Karpas-422 (cell line): ENCODE results near the gene CFAP97D2. TPM values are rescaled to one million over a fixed set of nuclear protein-coding genes. Genes with fewer than 3 reads are reported as not detected.
"Not testable (repeated sequence)": the region's sequence is repeated elsewhere in the genome, so short reads cannot be mapped to it uniquely, and the experiment has no call there.

ENCODE experiments used
- DNase-seq: peaks from one replicate; pipeline ENCODE4 v3.0.0-alpha.2; 2015
- H2AFZ ChIP-seq: fragments of 200-600 bp; sonication (generic); 2 replicates; pipeline ENCODE4 v1.6.1; 2014; ENCODE audit warnings: antibody characterized with exemption, low read length, mixed read lengths
- H3K27ac ChIP-seq: fragments of 200-600 bp; sonication (generic); 2 replicates; pipeline ENCODE4 v1.5.1; 2014; ENCODE audit warnings: mild to moderate bottlenecking, low read length, moderate library complexity
- H3K27me3 ChIP-seq: fragments of 200-600 bp; sonication (generic); 2 replicates; pipeline ENCODE4 v1.6.1; 2014; ENCODE audit warnings: low read length, mixed read lengths
- H3K36me3 ChIP-seq: fragments of 200-600 bp; sonication (generic); 2 replicates; pipeline ENCODE4 v1.6.1; 2014; ENCODE audit warnings: low read length, mixed read lengths; ENCODE audit not compliant: insufficient read depth
- H3K4me1 ChIP-seq: fragments of 200-600 bp; sonication (generic); 2 replicates; pipeline ENCODE4 v1.6.1; 2014; ENCODE audit warnings: mild to moderate bottlenecking, low read length, mixed read lengths
- H3K4me2 ChIP-seq: fragments of 200-600 bp; sonication (generic); 2 replicates; pipeline ENCODE4 v1.6.1; 2014; ENCODE audit warnings: low read length, low read depth, mild to moderate bottlenecking; ENCODE audit not compliant: poor library complexity, severe bottlenecking
- H3K4me3 ChIP-seq: fragments of 200-600 bp; sonication (generic); 2 replicates; pipeline ENCODE4 v1.5.1; 2014; ENCODE audit warnings: mild to moderate bottlenecking, antibody characterized with exemption, low read length, mixed read lengths
- H3K79me2 ChIP-seq: fragments of 200-600 bp; sonication (generic); 2 replicates; pipeline ENCODE4 v1.6.1; 2014; ENCODE audit warnings: mild to moderate bottlenecking, low read length, mixed read lengths
- H3K9ac ChIP-seq: fragments of 200-600 bp; sonication (generic); 2 replicates; pipeline ENCODE4 v1.6.0; 2014; ENCODE audit warnings: low read length
- H3K9me2 ChIP-seq: fragments of 200-600 bp; sonication (generic), shearing (Covaris generic); replicated peaks from 2 replicates; pipeline ENCODE4 v1.6.0; 2014; ENCODE audit warnings: mild to moderate bottlenecking, low read length, moderate library complexity; ENCODE audit not compliant: insufficient read depth
- H3K9me3 ChIP-seq: fragments of 300-700, 200-600 bp; sonication (generic); 2 replicates; pipeline ENCODE4 v1.6.1; 2014; ENCODE audit warnings: low read length, mixed read lengths
- H4K20me1 ChIP-seq: fragments of 200-600 bp; sonication (generic); 2 replicates; pipeline ENCODE4 v1.6.1; 2014; ENCODE audit warnings: mild to moderate bottlenecking, antibody characterized with exemption, low read length, low read depth; ENCODE audit not compliant: insufficient read depth
- total RNA-seq: library from RNA; depleted of rRNA; stranded (reverse); fragments of >200 nt; shearing (Covaris generic); gene quantifications from 2 replicates; pipeline ENCODE4 v1.2.3, GENCODE V29; 2014; ENCODE audit warnings: low replicate concordance

CFAP97D2 gene
- total RNA-seq, 1 experiment from 2014 or later = not detected

- Histone ChIP-seq H3K9me2 (no peaks in the 10 kb centered on the region), H3K27ac (no peak overlapping the region), H3K4me3 (no peak overlapping the region), H3K9ac (no peak overlapping the region), H3K79me2 (no peaks in the 10 kb centered on the region), H3K4me2 (no peak overlapping the region), H3K36me3 (no peaks in the 10 kb centered on the region), H4K20me1 (no peaks in the 10 kb centered on the region), H3K27me3 (peaks cover 2% of the 10 kb centered on the region; the same call in 1 of the 2 replicates), H3K4me1 (no peaks in the 10 kb centered on the region), H3K9me3 (no peaks in the 10 kb centered on the region), H2AFZ (no peak overlapping the region)
- DNase-seq = no peak
These were observed 15.8 kb downstream of the CFAP97D2 start for GRCh38 chr13:114194853-114195252.

DNA sequence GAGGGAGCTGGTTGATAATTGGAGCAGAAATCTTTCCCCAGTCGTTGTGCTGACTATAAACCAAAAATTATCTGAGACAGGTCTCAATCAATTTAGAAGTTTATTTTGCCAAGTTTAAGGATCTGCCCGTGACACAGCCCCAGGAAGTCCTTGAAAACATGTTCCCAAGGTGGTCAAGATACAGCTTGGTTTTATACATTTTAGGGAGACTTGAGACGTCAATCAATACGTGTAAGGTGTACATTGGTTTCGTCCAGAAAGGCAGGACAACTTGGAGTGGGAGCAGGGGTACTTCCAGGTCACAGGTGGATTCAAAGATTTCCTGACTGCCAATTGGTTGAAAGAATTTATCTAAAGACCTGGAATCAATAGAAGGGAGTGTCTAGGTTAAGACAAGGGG lies 17.6 kb downstream of the CFAP97D2 start:
- no peaks in the 10 kb centered on the region for H3K9me3 ChIP-seq
- H2AFZ ChIP-seq = no peak overlapping the region
- no peaks in the 10 kb centered on the region for H3K9me2 ChIP-seq
- no peak overlapping the region for H3K4me3 ChIP-seq
- no peaks in the 10 kb centered on the region for H3K79me2 ChIP-seq
- H4K20me1 ChIP-seq = no peaks in the 10 kb centered on the region
- H3K27me3 ChIP-seq = no peaks in the 10 kb centered on the region
- no peak for DNase-seq
- H3K36me3 ChIP-seq = no peaks in the 10 kb centered on the region
- no peak overlapping the region for H3K4me2 ChIP-seq
- no peaks in the 10 kb centered on the region for H3K4me1 ChIP-seq
- no peak overlapping the region for H3K9ac ChIP-seq
- no peak overlapping the region for H3K27ac ChIP-seq

- Histone ChIP-seq H3K27ac (no peak overlapping the region), H3K27me3 (no peaks in the 10 kb centered on the region), H4K20me1 (no peaks in the 10 kb centered on the region), H3K4me3 (no peak overlapping the region), H3K79me2 (no peaks in the 10 kb centered on the region), H2AFZ (no peak overlapping the region), H3K9me3 (no peaks in the 10 kb centered on the region), H3K4me1 (no peaks in the 10 kb centered on the region), H3K4me2 (no peak overlapping the region), H3K9ac (no peak overlapping the region), H3K36me3 (no peaks in the 10 kb centered on the region), H3K9me2 (no peaks in the 10 kb centered on the region)
- DNase-seq = no peak
These were observed 19.5 kb downstream of the CFAP97D2 start for GRCh38 chr13:114198556-114198955.

DNA sequence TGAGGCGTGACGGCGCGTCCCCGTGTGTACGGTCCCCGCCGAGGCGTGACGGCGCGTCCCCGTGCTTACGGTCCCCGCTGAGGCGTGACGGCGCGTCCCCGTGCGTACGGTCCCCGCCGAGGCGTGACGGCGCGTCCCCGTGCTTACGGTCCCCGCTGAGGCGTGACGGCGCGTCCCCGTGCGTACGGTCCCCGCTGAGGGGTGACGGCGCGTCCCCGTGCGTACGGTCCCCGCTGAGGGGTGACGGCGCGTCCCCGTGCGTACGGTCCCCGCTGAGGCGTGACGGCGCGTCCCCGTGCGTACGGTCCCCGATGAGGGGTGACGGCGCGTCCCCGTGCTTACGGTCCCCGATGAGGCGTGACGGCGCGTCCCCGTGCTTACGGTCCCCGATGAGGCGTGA lies 20.5 kb downstream of the CFAP97D2 start:
- not testable (repeated sequence) for H2AFZ ChIP-seq, H3K27me3 ChIP-seq, H3K4me1 ChIP-seq, H3K4me2 ChIP-seq, H3K79me2 ChIP-seq, H3K27ac ChIP-seq, H4K20me1 ChIP-seq, H3K4me3 ChIP-seq, H3K9me2 ChIP-seq, H3K9ac ChIP-seq, H3K36me3 ChIP-seq, DNase-seq, H3K9me3 ChIP-seq

GRCh38 chr13:114199954-114200353 lies 20.9 kb downstream of the CFAP97D2 start:
- Histone ChIP-seq H3K9me3 (no peaks in the 10 kb centered on the region), H3K4me1 (0 out of 2 replicates have a peak, but pooled peaks cover 2% of the 10 kb centered on the region)
- DNase-seq = no peak

DNA sequence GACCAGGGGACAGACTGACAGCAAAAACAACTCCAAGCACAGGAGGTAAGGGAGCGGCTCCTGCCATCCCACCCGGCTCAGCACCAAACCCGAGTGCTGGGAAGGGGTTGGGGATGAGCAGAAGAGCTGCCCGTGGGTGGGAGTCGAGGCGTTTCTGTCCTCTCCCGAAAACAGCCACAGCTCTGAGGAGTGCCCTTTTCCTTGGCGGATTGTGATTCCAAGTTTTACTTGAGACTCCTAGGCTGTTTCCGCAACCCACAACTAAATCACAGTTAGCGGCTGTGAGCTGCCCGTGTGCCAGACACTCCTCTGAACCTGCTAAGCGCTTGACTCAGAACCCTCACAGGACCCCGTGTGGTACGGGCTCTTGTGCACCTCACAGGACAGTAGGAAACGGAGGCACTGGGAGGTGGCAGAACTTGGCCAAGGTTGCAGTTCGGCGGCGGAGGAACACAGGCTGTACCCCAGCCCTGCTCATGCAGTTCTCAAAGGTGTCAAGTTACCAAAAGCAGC lies 21.4 kb downstream of the CFAP97D2 start:
- Histone ChIP-seq H2AFZ (no peak overlapping the region), H3K27me3 (no peaks in the 10 kb centered on the region), H4K20me1 (no peaks in the 10 kb centered on the region), H3K27ac (no peak overlapping the region), H3K36me3 (no peaks in the 10 kb centered on the region), H3K9ac (no peak overlapping the region), H3K4me1 (0 out of 2 replicates have a peak, but pooled peaks cover 3% of the 10 kb centered on the region), H3K79me2 (no peaks in the 10 kb centered on the region), H3K4me2 (no peak overlapping the region), H3K4me3 (no peak overlapping the region), H3K9me2 (no peaks in the 10 kb centered on the region), H3K9me3 (no peaks in the 10 kb centered on the region)
- DNase-seq = no peak

More at GRCh38 chr13:114199954-114200353, 20.9 kb downstream of the CFAP97D2 start:
- no peak overlapping the region for H3K27ac ChIP-seq
- H3K9me2 ChIP-seq = no peaks in the 10 kb centered on the region
- H3K4me3 ChIP-seq = no peak overlapping the region
- no peaks in the 10 kb centered on the region for H3K27me3 ChIP-seq
- H3K36me3 ChIP-seq = no peaks in the 10 kb centered on the region
- no peak overlapping the region for H3K4me2 ChIP-seq
- H4K20me1 ChIP-seq = no peaks in the 10 kb centered on the region
- no peaks in the 10 kb centered on the region for H3K79me2 ChIP-seq
- no peak overlapping the region for H3K9ac ChIP-seq
- no peak overlapping the region for H2AFZ ChIP-seq

DNA sequence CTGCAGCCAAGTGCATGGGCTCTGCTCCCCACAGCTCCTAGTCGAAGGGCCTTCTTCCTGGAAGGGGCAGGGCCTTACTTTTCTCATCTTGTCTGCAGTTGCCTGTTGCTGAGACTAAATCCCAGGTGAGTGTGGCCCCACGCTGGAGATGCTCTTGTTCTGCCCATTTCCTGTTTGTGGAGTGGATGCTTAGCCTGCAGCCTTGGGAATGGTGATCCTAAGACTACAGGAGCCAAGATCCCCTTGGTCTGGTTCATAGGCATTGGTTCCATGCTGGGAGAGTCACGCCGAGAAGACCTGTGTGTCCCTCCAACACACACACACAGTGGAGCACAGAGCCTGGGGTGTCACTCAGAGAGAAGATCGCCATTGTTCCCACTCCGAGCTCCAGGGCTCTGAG lies 23.5 kb downstream of the CFAP97D2 start:
- no peak overlapping the region for H3K9ac ChIP-seq
- no peaks in the 10 kb centered on the region for H4K20me1 ChIP-seq
- 0 out of 2 replicates have a peak, but pooled peaks cover 3% of the 10 kb centered on the region for H3K4me1 ChIP-seq
- no peak overlapping the region for H2AFZ ChIP-seq
- no peak for DNase-seq
- no peak overlapping the region for H3K4me3 ChIP-seq
- H3K9me3 ChIP-seq = no peaks in the 10 kb centered on the region
- no peak overlapping the region for H3K4me2 ChIP-seq
- H3K79me2 ChIP-seq = no peaks in the 10 kb centered on the region
- H3K27me3 ChIP-seq = no peaks in the 10 kb centered on the region
- no peak overlapping the region for H3K27ac ChIP-seq
- H3K9me2 ChIP-seq = no peaks in the 10 kb centered on the region
- H3K36me3 ChIP-seq = no peaks in the 10 kb centered on the region

GRCh38 chr13:114203536-114203935 lies 24.5 kb downstream of the CFAP97D2 start:
- 0 out of 2 replicates have a peak, but pooled peaks cover 3% of the 10 kb centered on the region for H3K4me1 ChIP-seq
- H3K27me3 ChIP-seq = no peaks in the 10 kb centered on the region
- no peak overlapping the region for H2AFZ ChIP-seq
- no peak for DNase-seq
- no peaks in the 10 kb centered on the region for H3K9me2 ChIP-seq
- no peaks in the 10 kb centered on the region for H3K79me2 ChIP-seq
- no peak overlapping the region for H3K9ac ChIP-seq
- H3K4me3 ChIP-seq = no peak overlapping the region
- H3K36me3 ChIP-seq = no peaks in the 10 kb centered on the region
- no peaks in the 10 kb centered on the region for H4K20me1 ChIP-seq
- H3K9me3 ChIP-seq = no peaks in the 10 kb centered on the region
- no peak overlapping the region for H3K4me2 ChIP-seq
- no peak overlapping the region for H3K27ac ChIP-seq
